T-helper 2 cell treated with Interferon-gamma antibody and Interleukin-4, amounts not matched to agents 5 μg/mL and 100 μg/mL, for 36 hours (primary cell): Measurements from ENCODE around the gene TTC6.

Experiments used
- DNase-seq: peaks from one replicate; pipeline ENCODE4 v3.0.0; 2021; ENCODE audit warnings: low spot score
- H3K27ac Mint-ChIP-seq: one replicate; pipeline ENCODE4 v1.8.0; 2021; ENCODE audit warnings: mild to moderate bottlenecking, mixed read lengths
- H3K27me3 Mint-ChIP-seq: one replicate; pipeline ENCODE4 v1.8.0; 2021; ENCODE audit warnings: low read depth, mixed read lengths
- H3K36me3 Mint-ChIP-seq: one replicate; pipeline ENCODE4 v1.8.0; 2021; ENCODE audit warnings: low read depth, mixed read lengths
- H3K4me1 Mint-ChIP-seq: one replicate; pipeline ENCODE4 v1.8.0; 2021; ENCODE audit warnings: low read depth, mixed read lengths
- H3K4me3 Mint-ChIP-seq: one replicate; pipeline ENCODE4 v1.8.0; 2022; ENCODE audit warnings: mild to moderate bottlenecking, moderate library complexity, mixed read lengths
- H3K9me3 Mint-ChIP-seq: one replicate; pipeline ENCODE4 v1.8.0; 2021; ENCODE audit warnings: mixed read lengths

The TTC6 gene

DNA sequence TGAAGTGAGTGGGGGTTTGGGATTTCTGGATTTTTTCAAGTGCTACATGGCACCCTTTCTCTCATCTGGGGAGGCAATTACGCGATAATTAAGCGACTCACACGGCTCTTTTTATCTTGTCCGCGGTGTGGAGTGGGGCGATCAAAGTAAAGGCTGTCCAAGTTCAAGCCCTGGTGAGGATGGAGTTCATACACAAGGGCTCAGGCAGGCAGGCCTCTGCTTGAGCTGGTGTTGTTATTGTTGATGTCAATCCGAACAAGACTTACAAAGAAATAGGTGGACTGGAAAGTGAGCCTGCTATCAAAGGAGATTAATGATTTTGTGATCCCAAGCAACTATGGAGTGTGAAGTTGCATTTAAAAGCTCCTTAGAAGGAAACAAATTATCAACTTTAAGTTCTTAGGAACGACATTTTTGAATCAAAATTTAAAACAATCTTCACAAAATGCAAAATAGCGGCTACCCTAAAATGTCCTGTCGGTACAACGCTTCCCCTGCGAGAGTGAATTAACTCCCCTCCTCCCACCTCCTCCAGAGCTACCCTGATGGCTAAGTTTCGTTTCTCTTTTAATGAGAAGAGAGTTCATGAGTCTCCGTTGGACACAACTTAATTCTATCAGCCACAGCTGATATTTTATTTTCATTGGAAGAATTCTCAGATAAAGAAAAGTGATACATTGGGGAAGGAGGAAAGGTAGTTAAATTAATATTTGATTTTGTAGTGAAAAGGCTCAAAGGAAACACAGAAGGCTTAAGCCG, 6.3 kb upstream of the TTC6 start:
- Mint-ChIP-seq H3K27me3 (peaks cover 77% of the 10 kb centered on the region), H3K27ac (no peak overlapping the region), H3K36me3 (no peaks in the 10 kb centered on the region), H3K4me1 (peaks cover 2% of the 10 kb centered on the region), H3K9me3 (peaks cover 2% of the 10 kb centered on the region), H3K4me3 (no peak overlapping the region)
- DNase-seq, result no peak

DNA sequence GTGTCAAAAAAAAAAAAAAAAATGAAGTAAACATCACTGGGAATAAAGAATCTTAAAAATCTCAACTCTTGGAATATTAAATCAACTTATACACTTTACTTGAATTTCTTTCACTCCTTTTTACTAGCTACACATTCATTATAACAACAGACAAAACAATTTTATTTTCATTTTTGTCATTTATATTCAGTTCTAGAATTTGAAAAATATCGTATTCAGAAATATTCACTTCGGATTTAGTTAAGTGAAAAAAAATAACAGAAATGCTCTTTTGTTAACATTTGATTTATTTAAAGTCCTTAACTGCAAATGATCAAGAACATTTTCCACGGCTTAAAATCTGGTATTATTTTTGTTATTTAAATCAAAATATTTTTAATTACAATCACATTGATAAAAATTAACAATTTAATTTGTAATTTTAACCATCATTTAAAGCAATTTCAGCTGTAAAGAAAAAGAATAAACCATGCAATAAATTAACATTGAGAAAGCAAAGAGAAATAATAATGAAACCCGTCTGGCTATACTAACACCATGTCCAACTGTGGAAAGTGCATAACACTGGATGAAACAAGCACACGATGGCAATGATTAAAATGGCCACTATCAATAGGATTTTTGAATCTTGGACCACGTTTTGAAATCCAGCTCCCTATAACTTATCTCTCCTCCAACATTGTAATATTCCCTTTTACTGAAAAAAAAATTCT, 5.6 kb upstream of the TTC6 start:
- no peak for DNase-seq
- Mint-ChIP-seq H3K4me1 (peaks cover 4% of the 10 kb centered on the region), H3K9me3 (peaks cover 2% of the 10 kb centered on the region), H3K36me3 (no peaks in the 10 kb centered on the region), H3K4me3 (no peak overlapping the region), H3K27ac (no peak overlapping the region), H3K27me3 (peaks cover 81% of the 10 kb centered on the region)

DNA sequence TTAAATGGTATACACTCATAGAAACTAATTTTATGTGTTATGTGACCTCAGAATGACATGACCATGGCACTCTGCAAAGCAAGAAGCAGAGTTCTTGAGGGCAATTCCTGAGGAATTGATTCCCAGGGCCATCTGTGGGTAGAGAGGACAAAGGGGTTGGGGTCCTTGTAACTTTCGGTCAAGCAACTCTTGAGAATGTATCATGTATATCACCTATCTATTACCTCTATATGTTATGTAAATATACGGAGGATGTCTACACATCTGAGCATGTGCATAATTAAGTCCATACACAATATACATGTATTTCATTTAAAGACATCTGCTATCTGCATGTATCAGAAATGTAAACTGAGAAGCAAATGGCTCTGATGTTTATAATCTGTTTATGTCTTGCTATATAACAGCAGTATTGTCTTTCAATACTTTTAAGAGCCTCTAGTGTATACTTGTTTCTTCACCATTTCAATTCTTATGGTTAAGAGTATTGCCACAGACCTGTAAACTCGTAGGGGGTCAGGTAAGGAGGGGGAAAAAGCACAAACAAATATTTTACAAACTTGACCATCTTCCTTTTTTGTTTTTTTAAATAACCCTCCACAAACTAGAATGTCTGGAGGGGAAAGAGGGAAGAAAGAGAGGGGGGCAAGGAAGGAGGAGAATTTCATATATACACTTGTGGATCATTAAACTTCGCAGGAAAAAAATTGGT, 4.8 kb upstream of the TTC6 start:
- DNase-seq, result no peak
- Mint-ChIP-seq H3K4me1 (peaks cover 4% of the 10 kb centered on the region), H3K36me3 (no peaks in the 10 kb centered on the region), H3K27me3 (peaks cover 74% of the 10 kb centered on the region), H3K9me3 (peaks cover 2% of the 10 kb centered on the region), H3K4me3 (no peak overlapping the region), H3K27ac (no peak overlapping the region)

DNA sequence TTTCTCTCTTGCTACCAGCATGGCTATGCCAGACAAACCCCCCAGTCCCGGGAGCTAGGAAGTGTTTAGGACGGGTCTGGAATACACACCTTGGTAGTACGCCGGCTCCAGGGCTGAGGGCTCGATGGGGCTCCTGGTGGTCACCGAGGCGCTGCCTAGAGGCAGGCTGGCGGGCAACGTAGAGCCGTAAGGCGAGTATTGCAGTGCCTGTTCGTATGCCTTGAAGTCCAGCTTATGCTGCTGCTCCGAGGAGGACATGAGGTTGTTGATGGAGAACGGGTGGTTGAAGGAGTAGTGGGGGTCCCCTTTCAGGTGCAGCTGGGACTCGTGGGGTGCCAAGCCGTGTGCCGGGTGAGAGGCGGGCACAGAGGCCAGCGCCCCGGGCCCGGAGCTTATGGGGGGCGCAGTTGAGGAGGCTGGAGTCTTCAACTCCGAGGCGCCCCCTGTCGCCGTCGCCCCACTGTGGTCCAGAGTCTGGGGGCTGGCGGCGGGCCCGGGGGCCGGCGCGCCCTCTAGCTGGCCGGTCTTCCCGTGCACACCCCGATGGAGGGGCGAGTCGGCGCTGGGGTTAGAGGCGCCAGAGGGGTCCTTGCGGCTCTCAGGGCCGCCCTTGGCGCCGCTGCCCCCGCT, 4.0 kb upstream of the TTC6 start:
- Mint-ChIP-seq H3K4me1 (peaks cover 4% of the 10 kb centered on the region), H3K36me3 (no peaks in the 10 kb centered on the region), H3K27ac (peak overlapping the region; percentile 82), H3K27me3 (peaks cover 73% of the 10 kb centered on the region), H3K9me3 (peaks cover 2% of the 10 kb centered on the region), H3K4me3 (peak overlapping the region; percentile 29)
- no peak for DNase-seq

DNA sequence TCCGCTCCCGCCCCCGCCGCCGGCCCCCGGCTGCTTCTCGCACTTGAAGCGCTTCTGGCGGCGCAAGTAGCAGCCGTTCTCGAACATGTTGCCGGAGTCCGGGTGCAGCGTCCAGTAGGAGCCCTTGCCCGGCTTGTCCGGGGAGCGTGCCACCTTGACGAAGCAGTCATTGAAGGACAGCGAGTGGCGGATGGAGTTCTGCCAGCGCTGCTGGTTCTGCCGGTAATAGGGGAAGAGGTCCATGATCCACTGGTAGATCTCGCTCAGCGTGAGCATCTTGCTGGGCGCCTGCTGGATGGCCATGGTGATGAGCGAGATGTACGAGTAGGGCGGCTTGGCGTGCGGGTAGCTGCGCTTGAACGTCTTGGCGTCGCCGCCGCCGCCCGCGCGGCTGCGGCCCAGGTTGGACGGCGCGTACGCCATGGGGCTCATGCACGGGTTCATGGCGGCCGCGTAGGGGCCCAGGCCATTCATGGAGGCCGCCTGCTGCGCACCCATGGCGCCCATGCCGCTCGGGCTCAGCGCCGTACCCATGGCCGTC, 3.4 kb upstream of the TTC6 start:
- Mint-ChIP-seq H3K9me3 (peaks cover 2% of the 10 kb centered on the region), H3K4me3 (no peak overlapping the region), H3K27me3 (peaks cover 75% of the 10 kb centered on the region), H3K27ac (no peak overlapping the region), H3K4me1 (peaks cover 4% of the 10 kb centered on the region), H3K36me3 (no peaks in the 10 kb centered on the region)
- no peak for DNase-seq

DNA sequence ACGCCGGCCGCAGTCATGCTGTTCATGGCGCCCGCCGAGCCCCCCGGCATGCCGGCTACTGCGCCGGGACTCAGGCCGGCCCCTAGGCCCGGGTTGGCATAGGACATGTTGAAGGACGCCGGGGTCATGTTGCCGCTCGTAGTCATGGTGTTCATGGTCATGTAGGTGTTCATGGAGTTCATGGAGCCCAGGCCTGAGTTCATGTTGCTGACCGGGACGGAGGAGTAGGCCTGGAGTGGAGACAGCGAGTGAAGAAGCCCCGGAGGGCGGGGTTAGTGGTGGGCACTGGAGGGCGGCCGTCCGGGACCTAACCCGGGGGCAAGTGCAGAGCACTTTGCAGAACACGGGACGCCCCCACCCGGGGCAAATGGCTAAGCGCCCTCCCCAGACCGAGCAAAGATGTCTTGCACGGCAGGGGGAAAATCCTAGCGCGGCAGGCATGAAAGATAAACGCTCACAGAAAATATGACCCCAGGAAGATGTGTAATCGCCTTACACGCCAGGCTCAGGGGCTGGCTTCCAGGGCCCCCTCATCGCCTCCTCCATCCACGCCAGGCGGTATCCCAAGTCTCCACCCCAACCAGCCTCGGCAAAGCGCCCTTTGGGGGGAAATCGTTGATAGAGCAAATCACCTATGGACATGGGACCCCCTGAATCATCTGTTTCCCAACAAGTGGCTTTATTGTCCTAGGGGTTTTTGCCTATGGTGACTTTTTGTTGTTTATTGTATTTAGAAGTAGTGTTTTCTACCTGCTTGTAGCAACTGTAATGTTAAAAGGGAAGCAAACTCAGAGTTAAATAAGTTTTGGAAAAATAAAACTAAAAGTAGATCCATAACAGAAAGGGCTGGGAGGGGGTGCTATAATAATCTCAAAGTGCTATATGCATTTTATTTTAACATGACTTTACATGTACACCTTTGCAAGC, 2.7 kb upstream of the TTC6 start:
- H3K4me1 Mint-ChIP-seq, result peaks cover 4% of the 10 kb centered on the region
- no peak for DNase-seq
- no peaks in the 10 kb centered on the region for H3K36me3 Mint-ChIP-seq
- H3K9me3 Mint-ChIP-seq, result peaks cover 2% of the 10 kb centered on the region
- H3K27ac Mint-ChIP-seq, result no peak overlapping the region
- no peak overlapping the region for H3K4me3 Mint-ChIP-seq
- H3K27me3 Mint-ChIP-seq, result peaks cover 75% of the 10 kb centered on the region

DNA sequence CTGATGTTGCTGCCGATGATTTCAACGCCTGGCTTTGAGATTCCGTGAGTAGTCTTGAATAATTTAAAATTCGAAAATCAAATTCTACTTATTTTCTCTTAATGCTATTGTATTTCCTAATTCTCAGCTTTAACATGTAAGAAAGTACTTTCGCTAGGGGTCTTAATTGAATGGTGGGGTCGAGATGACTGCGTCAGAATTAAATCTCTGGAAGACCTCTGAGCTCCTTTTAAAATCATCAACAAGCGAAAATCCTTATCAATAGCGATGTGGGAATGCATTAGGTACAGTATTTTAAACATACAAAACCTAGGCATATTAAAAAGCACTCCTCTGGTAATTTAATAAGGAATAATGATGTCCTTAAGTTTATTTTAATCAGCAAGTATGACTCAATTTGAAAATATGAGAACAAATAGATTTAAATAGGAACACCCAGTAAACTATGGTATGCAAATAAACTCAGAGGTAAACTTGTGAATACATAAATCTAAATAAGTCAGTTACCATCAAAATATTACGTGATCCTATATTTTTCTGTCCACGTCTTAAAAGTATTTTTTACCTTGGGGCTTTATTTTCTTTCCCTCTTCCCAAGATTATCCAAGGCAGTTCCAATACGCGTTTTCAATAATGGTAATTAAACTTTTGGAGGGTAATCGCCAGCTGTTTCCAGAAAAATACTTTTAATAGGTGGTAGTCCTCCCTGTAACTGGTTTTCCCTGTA, 1.8 kb upstream of the TTC6 start:
- Mint-ChIP-seq H3K27me3 (peaks cover 76% of the 10 kb centered on the region), H3K4me1 (peaks cover 4% of the 10 kb centered on the region), H3K4me3 (peak overlapping the region; percentile 61), H3K27ac (peak overlapping the region; percentile 20), H3K9me3 (peaks cover 2% of the 10 kb centered on the region), H3K36me3 (no peaks in the 10 kb centered on the region)
- no peak for DNase-seq

DNA sequence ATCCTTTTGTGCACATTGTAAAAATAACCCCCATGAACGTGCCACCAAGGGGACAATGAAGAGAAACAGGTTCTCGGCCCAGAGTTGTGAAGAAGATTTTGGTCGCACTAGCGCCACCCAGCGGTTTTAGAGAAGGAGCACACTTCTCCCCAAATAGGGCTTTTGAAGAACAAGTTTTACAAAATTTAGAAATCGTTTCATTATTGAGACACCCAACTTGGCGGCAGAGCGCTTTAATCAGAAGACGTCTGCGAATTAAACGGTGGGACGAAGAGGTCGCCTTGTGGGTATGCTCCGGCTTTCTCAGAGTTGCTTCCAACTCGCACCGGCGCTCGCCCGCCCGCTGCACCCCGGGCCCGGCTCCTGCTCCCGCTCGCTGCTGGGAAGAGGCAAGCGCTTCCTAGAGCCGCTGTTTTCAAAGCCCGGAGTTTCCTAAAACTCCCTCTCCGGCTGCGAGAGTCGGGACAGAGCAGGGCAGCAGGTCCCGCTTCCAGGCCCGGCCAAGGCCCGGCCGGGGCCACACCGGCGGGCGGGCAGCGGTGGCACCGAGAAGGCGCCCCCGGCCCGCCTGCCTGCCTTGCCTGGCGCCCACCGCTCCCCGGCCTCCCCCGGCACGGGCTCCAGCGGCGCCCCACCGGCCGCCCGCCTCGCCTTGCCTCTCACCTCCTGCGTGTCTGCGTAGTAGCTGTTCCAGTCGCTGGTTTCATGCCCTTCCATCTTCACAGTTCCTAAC, 1.0 kb upstream of the TTC6 start:
- Mint-ChIP-seq H3K4me1 (peaks cover 6% of the 10 kb centered on the region), H3K4me3 (peak overlapping the region; percentile 61), H3K36me3 (peaks cover 2% of the 10 kb centered on the region), H3K27ac (peak overlapping the region; percentile 20), H3K9me3 (peaks cover 8% of the 10 kb centered on the region), H3K27me3 (peaks cover 76% of the 10 kb centered on the region)
- DNase-seq, result no peak

DNA sequence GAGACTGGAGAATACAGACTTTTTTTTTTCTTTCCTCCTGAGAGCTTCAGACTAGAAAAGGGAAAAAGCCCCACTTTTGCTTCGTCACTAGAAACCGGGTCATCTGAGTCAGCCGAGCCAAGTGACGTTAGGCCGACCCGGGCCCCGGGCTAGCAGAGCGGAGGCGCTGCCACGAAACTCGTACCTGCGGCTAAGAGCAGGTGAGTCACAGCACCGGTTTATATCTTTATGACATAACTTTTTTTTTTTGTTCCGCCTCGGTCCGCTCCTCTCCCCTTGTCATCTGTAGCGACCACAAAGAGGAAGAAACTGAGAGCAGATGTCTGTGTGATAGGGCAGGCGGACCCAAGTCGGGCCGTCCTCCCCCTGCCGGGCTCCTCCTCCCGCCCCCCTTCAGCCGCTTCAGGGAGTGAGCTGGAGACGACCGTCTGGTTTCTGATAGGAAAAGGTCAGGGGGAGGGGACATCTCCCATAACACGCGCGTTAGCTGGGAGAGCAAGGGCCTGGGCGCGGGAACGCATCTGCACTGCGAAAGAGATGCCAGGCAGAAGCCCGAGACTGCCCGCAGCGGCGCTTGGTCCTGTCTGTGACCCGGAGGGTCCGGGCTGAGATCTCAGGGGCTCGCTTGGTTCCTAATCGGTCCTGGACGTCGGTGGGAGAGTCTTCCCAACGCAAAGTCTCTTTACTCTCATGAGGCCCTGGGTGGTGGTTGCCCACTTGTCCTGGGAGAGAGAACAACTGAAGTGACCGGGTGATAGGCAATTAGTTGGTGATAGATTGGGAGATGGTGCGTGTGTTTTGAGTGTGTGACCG, 586 bp downstream of the TTC6 start:
- H3K27me3 Mint-ChIP-seq, result peaks cover 75% of the 10 kb centered on the region
- H3K36me3 Mint-ChIP-seq, result peaks cover 2% of the 10 kb centered on the region
- H3K4me1 Mint-ChIP-seq, result peaks cover 6% of the 10 kb centered on the region
- DNase-seq, result peak; percentile 61
- H3K4me3 Mint-ChIP-seq, result peak overlapping the region; percentile 59
- H3K27ac Mint-ChIP-seq, result peak overlapping the region; percentile 45
- H3K9me3 Mint-ChIP-seq, result peaks cover 6% of the 10 kb centered on the region

DNA sequence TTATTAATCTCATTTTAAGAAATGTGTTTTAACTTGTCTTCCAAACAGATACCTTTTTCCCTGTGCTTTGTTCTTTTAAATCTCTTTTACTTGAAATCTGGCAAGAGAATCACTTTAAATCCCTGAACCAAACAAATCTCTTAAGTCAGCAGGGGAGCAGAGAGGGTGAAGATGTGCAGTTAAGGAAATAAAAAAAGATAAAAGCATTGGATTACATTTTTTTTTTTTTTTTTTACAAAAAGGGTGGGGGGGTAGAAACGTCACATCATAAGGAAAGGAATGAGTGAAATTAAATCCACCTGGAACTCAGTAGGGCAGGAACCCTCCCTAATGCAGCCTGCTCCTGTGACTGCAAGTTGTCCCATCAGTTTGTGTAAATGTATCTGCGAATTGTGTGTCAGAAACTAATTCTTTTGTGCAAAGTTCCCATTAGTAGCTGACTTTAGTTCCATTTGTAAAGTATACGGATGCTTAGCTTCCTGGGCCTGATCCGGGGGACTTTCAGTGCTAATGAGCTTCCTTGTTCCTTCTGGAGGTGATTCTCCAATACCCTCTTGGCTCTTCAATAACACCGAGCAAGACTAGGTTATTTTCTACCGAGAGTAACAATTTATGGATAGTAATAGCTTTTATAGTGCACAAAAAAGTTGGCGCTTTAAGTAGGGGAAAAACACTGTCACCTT, 1.5 kb downstream of the TTC6 start:
- Mint-ChIP-seq H3K27ac (no peak overlapping the region), H3K4me3 (no peak overlapping the region), H3K27me3 (peaks cover 79% of the 10 kb centered on the region), H3K4me1 (peaks cover 6% of the 10 kb centered on the region), H3K9me3 (peaks cover 6% of the 10 kb centered on the region), H3K36me3 (peaks cover 2% of the 10 kb centered on the region)
- no peak for DNase-seq

DNA sequence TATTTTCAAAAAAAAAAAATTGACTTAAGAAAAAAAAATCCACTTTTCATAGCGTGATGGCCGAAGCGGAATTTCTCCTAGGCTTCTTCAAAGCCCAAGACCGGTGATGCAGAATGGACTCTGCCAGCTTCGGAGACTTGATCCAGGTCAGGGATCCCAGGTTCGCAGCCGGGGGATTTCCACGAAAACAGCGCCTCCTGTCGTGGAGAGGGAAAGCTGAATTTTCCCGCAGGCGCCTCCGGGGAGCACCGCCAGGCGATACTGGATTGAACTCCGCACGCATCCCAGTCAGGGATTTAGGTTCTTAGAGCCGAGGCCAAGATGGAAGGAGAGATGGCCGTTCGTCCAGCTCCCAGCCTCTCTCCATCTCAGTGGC, 2.1 kb downstream of the TTC6 start:
- Mint-ChIP-seq H3K27me3 (peaks cover 76% of the 10 kb centered on the region), H3K36me3 (peaks cover 2% of the 10 kb centered on the region), H3K27ac (no peak overlapping the region), H3K4me3 (no peak overlapping the region), H3K9me3 (peaks cover 6% of the 10 kb centered on the region), H3K4me1 (peaks cover 6% of the 10 kb centered on the region)
- no peak for DNase-seq
